ENCODE data around the gene AP1G1.
"Not testable (repeated sequence)": the region's sequence is repeated elsewhere in the genome, so short reads cannot be mapped to it uniquely, and the experiment has no call there.

AP1G1 gene

DNA sequence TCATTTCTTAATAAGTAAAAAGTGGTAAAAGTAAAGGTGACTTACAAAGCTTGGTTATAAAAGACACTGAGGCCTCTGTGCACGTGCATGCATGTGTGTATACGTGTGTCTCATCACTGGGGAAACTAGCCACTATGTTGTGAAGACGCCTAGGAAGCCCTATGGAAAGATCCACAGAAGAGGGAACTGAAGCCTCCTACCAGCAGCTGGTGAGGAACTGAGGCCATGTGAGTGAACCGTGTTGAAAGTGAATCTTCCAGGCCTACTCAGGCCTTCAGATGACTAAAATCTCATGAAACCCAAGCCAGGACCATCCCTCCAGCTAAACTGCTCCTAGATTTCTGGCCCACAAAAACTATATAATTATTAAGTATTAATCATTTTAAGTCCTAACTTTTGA, 107.8 kb downstream of the AP1G1 start:
- DNase-seq (ENCODE audit: low spot score) = no peak

DNA sequence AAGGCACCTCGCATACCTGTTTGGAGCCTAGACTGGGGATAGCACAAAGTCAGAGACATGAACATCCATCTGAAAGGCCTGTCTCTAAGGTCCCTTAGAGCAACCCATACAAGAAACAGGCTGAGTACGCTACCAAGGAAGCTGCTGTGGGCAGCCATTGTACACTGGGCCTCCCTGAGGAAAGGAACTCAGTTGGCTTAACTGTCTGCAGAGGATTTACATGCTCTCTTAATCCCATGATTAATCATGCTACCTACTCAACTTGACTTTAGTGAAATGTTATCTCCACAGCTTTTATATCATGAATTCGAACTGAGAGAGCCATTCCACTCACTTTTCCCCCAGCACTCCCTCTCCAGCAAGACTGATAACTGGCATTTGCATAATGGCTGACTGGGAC, 110.1 kb downstream of the AP1G1 start:
- no peak for DNase-seq (ENCODE audit: low spot score)

DNA sequence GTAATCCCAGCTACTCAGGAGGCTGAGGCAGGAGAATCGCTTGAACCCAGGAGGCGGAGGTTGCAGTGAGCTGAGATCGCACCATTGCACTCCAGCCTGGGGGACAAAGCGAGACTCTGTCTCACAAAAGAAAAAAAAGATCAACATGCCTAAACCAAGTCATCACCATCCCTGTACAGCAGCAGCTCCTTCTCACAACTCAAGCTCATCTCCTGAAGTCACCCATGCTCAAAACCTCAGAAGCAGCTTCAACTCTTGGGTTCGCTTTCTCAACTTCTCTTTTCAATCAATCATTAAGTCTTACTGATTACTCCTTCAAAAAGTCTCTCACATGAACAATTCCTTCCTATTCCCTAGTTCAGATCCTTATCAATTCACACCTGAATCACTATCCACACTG, 115.5 kb downstream of the AP1G1 start:
- DNase-seq (ENCODE audit: low spot score) = no peak

DNA sequence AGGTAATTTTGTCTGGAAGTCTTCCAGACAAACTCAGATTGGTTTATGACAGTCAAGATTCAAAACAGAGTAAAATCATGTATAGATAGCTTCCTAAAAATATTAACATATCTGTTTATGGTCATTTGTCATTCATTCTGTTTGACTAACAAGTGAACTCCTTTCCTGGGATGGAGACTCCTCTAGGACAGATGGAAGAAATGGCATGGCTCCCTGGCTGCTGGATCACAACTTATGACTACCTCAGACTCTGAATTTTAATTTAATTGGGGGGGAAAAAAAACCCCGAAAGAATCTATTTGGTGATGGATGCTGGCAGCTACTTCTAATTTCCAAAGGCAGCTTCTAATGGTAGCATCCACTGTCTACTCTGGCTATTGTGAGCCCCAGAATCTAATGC, 118.7 kb downstream of the AP1G1 start:
- no peak for DNase-seq (ENCODE audit: low spot score)

DNA sequence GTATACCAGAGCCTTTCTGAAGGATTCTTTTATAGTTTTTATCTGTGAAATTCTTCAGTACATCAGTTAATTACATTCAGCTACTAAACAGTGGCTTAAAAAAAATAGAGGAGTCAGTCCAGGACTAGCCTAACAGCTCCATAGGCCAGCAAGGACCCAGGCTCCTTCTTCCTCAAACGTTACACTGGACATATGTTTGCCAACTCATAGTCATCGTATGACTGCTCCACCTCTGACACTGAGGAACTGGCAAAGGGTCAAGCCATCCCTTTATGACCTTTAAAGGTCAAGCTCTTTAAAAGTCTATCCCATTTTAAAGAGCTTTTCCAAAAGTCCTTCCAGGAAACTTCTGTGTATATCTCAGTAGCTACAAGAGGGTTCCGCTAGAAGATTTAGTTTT, 120.8 kb downstream of the AP1G1 start:
- DNase-seq (ENCODE audit: low spot score) = no peak

DNA sequence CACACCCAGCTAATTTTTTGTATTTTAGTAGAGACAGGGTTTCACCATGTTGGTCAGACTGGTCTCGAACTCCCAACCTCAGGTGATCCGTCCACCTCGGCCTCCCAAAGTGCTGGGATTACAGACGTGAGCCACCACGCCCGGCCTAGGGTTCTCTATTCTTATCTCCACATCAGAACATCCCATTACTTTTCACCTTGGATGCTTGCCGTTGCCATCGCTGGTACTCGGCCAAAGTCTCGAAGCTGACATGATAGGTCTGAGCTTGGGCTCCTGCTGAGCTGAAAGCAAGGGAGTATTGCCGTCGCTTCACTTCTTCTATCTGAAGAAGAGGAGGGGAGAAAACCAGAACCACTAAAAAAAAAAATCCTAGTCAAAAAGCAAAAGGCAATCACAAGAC, 124.4 kb downstream of the AP1G1 start:
- DNase-seq (ENCODE audit: low spot score) = not testable (repeated sequence)

DNA sequence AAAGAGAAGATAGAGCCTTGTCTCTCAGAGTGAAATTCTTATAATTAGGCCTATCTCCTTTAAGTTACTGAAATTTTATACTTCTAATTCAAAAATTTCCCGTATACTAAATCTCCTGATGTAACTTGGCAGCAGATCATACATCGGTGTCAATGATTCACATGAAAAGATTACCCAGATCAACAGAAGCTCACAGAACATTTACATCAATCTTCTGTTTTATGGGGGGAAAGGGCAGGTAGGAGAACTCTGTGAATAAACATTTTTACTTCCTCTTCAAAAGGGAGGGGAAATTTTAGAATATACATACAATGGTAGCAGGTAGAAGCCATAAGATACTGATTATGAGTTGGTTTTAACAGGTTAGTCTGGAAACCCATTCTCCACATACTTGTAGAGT, 127.3 kb downstream of the AP1G1 start:
- no peak for DNase-seq (ENCODE audit: low spot score)
